HTR-8/SVneo (cell line): ENCODE results near the gene TPGS2.
A peak's percentile ranks its signal among the peaks of the same experiment; 100 is the strongest.
"Not testable (repeated sequence)": the region's sequence is repeated elsewhere in the genome, so short reads cannot be mapped to it uniquely, and the experiment has no call there.

ENCODE experiments used
- DNase-seq: peaks from one replicate; pipeline ENCODE4 v3.0.0; 2011; ENCODE audit warnings: low spot score, mixed read lengths; ENCODE audit not compliant: insufficient read length
- FAIRE-seq: peaks from 2 replicates; lab custom pipeline; 2011; peaks lifted over from hg19 to GRCh38; lab: Jason Lieb, UNC

Gene TPGS2

DNA sequence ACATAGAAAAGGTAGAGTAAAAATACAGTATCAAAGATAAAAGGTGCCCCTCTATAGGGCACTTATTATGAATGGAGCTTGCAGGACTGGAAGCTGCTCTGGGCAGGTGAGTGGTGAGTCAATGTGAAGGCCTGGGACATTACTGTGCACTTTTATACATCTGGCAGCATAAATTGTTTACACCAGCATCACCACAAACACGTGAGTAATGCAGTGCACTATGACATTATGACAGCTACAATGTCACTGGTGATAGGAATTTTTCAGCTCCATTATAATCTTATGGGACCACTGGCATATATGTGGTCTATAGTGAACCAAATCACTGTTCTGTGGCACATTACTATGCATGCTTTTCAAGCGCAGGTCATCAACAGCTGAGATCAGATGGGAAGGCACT is 48.1 kb downstream of the TPGS2 start:
- FAIRE-seq, result no peak
- DNase-seq, result no peak

DNA sequence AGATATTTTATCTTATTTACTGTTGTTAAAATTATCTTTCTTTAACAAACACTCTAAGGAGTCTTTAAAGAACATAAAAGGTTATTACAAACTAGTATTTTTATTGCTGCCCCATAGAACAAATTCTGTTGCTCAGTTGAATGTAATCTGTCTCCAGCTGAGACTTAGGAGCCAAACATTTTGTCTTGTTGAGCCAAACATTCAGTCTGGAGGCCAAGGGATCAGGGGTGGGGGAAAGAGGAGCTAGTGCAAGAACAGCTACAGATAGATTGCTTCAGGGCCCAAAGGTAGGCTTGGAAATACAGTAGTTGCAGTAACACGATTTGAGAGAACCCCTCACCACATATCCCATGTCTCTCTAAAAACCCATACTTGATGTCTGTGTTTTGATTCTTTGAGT is 51.2 kb downstream of the TPGS2 start:
- no peak for DNase-seq
- no peak for FAIRE-seq

DNA sequence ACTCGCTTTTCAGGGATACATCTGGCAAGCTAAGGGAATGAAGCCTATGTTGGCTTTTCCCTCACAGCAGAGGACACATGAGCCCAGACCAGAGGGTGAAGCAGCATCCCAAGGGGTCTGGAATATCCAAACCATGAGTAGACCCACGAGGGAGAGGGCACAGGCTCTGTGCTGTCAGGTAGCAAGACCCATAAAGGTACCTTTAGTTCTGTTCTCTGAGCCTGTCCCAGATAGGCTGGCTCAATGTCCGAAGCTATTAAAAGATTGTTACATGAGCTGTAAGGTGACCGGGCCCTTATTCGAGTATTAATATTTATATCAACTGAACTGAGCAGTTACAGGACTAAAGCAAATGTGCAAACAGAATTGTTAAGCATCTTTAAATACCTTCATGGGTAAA is 52.2 kb downstream of the TPGS2 start:
- DNase-seq (no peak), FAIRE-seq (no peak)

DNA sequence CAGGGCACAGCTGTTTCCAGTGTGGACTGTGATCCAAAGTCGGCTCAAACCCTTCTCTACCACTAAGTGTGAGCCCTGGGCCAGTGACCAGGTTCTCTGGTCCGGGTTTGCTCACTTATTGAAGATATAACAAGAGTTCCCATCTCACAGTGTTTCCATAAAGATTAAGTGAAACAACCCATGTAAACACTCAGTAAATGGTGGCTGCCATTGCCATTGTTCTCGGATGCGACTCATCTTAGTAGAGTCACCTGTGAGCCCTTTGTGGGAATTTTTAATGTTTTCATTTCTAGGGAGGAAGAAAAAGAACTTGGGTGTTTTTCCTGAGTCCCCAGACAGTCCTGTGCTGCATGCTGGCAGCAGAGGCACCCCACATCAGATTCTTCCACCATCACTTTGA is 53.4 kb downstream of the TPGS2 start:
- DNase-seq (no peak), FAIRE-seq (no peak)

DNA sequence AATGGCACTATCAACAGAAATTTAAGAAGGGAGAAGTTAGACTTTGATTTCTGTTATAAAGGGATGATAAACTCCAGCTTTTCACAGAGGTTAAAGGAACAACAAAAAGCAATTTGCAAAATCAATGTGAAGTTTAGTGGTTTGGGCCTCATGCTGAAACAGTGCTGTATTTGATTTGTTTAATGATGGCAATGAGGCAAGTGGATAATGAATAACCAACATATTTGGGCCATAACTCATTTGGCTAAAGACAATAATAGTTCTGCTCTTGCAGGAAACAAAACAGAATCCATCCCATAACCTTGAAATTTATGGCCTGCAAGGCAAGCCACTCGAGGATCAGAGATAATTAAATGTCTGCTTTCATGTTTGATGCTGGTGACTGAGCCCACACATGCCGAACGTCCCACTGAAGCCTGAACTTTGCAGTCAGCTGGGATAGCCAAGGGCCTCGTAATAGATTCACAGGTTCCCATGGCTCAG is 56.5 kb downstream of the TPGS2 start:
- FAIRE-seq (no peak), DNase-seq (no peak)

DNA sequence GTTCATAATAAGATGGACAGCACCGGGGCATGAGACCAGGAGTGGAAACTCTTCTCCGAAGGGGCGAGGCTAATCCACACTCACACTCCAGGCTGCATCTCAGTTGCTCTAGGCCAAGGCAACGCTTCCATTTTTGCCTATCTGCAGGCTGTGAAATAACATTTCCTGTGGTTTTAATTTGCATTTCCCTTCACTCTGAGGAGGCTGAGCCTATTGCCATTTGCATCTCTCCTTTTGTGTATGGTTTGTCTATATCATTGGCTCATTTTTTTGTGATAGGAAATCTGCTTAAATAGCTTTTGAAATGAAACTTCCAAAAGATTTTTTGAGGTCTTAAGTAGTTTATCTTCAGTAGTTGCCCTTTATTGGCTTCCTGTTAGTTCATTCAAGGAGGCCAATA is 57.6 kb downstream of the TPGS2 start:
- DNase-seq (no peak), FAIRE-seq (no peak)

DNA sequence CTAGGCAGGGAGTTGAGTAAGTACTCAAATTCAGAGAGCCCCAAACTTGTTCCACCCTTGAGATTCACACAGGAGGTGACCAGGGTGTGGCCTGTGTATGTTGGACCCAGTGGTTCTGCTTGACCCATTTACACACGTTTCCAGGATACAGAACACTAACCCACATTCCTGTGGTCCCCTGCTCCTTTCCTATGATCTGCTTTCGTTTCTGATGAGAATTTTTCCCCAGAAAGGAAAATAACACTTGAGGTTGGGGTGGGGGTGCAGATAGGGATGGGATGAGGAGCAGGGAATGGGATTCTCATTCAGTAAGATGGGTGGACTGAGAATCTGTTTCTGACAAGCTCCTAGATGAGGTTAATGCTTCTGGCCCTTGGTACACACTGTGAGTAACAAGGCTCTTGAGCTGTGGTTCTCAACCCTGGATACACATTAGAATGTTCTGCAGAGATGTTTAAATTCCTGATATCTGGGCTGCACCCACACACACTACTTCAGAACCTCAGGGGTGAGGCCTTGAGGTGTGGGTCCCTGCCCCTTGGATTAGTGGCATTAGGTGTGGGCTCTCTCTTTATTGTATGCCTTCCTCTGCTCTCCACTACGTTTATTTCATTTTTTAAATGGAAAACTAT is 58.4 kb downstream of the TPGS2 start:
- FAIRE-seq, result no peak
- DNase-seq, result no peak

DNA sequence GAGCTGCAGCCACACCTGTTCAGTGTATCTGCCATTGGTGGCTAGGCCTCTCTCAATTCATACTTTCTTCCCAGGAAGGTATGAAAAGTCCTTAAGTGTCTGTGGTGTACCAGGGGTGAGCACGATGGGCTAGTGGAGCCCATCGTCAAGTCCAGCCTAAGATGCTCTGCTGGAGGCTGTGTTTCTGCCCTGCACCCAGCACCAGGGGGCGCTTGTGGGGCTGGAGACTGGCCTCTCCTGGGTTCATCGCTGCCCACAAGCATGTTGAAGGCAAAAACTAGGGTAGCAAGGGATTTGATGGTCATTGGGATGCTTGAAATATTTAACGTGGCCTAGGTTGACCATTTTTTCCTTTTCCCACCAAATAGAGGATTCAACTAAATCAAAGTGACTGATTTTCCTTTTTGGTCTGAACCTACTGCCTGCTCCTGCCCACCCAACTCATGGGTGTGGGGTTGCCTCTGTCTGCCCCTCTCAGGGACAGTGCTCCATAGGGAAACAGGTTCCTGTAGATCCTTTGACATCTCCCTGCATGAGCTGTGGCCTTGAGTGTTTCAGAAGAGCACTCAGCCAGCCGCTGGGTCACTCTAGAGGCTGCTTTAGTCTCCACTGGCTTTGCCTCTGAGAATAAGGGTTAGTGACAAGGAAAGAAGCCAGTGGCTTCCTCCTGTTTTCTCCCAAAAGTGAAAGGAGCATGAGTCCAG is 59.0 kb downstream of the TPGS2 start:
- DNase-seq (no peak), FAIRE-seq (no peak)

DNA sequence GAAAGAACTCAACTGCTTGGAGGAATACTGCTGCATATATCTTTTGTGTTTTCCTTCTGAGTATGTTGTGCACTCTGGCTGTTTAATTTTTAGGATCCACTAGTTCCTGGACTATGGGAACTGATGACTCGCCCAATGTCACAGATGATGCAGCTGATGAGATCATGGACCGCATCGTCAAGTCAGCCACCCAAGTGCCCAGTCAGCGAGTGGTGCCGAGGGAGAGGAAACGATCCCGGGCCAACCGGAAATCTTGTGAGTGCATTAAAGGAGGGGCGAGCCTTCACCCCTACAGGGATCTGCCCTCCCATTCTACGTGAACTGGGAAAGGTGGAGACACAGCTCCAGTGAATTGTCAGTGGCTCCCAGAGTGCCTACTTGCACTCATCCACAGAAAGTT is 59.6 kb downstream of the TPGS2 start:
- DNase-seq (no peak), FAIRE-seq (no peak)

DNA sequence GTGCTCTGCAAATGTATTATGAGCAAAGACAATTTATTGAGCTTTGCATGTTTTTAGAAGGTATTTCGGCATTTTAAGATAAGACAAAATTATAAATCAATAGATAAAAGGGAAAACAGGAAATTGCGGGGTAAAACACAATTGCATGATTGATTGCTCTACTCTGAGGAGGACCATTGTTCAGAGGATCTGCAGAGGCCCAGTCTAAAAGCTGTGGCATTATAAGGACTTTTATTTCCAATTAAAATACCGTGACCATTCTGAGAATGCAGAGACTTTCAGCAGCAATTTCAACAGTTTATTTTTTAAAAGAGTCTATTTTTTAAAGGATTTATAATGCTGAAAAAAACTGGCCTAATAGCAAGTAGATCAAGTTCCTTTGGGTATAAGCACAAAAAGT is 62.0 kb downstream of the TPGS2 start:
- no peak for FAIRE-seq
- no peak for DNase-seq

DNA sequence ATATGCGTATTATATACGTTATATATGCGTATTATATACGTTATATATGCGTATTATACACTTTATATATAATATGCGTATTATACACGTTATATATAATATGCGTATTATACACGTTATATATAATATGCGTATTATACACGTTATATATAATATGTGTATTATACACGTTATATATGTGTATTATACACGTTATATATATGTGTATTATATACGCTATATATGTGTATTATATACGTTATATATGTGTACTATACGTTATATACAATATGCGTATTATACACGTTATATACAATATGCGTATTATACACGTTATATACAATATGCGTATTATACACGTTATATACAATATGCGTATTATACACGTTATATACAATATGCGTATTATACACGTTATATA is 65.8 kb downstream of the TPGS2 start:
- not testable (repeated sequence) for FAIRE-seq, DNase-seq

DNA sequence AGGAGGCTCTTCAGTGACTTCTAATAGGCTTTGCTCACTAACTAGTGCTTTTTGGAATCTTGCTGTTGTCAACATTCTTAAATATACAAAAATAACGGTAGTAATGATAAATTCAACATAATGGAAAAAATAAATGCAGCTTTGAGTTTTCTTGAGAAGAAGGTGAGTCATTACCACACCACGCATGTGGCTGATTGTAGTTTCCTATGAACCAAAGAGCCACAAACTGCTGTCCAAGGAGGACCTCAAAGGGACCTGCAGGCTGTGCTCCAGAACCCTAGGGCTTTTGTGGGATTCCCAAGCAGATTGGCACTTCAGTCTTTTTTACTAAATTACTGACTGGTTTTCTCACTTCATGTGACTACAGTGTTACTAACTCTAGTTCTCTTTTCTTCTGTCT is 66.7 kb downstream of the TPGS2 start:
- DNase-seq (no peak), FAIRE-seq (no peak)

DNA sequence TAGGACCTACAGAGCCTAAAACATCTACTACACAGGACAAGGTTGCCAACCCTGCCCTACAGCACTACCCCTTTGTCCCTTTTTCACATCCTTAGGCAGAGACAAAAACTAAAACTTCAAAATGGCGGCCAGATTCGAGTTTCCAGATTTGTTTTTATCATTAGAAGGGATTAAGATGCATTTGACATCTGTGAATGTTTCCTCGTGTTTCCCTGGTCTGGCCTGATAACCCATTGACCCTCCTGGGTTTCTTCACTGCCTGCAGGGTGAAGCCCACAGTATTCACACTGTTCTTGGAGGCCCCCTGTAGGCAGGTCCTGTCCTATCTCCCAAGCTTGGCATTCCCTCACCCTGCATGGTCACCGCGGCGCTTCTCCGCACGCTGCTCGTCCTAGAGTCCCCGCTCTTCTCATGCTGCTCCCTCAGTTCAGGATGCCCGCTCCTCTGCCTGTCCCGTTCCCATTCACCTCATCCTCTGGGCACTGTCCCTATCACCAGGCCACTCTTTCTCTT is 67.6 kb downstream of the TPGS2 start:
- FAIRE-seq (no peak), DNase-seq (no peak)

DNA sequence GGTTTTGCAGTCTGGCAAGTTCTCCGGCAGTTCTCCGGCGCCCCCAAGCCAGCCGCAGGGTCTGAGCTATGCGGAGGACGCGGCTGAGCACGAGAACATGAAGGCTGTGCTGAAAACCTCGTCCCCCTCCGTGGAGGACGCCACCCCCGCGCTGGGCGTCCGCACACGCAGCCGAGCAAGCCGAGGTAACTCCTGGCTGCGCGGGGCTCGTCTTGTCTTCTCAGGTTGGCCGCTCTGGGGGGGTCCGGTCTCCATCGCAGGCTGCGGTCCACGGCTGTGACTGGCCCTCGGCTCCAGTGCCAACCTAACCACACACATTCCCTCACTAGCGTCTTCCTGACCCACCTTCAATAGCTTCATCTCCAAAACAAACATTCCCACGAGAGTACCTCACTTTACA is 68.2 kb downstream of the TPGS2 start:
- FAIRE-seq, result no peak
- no peak for DNase-seq

DNA sequence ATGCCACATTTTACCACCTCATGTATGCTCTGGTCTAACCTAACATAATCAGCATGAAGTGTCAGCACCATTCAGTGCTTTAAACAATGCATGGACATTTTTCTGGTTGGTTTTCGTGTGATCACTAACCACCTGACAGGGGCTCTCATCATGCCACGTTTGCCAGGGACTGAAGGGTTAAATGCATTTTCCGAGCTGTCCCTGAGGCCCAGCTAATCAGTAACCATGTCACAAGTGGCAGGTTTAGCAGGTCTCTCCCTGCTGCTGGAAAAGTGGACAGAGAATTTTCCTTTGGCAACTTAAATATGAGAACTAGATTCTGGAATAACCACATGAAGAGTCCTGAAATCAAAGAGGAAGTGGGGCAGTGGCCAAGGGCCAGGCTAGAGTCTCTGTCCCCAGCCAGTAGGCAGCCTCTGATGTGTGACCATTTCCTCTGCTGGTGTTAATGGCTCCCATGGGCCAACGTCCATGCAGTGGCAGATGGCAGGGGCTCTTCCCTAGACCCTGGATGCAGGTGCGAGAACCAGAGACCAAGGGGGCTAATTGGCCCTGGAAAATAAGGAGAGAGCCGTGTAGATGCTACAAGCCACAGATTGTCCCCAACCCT is 69.5 kb downstream of the TPGS2 start:
- FAIRE-seq (no peak), DNase-seq (no peak)

DNA sequence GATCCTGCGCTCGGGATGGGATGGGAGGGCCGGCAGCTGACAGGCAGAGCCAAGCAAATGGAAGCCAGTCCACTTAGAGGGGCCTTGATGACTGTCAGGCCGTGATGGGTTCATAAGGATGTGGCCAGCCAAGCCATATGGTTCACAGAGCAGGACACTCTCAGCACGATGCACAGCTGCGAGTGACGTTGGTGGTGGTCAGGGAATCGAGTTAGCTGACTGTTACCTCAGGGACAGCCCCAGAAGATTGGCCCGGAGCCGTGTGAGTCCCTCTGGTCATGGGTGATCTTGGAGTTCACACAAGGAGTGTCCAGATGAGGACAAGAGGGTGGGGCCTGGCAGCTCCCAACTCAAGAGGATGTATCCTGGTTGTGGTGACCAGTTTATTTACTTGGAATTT is 70.2 kb downstream of the TPGS2 start:
- DNase-seq (no peak), FAIRE-seq (no peak)

DNA sequence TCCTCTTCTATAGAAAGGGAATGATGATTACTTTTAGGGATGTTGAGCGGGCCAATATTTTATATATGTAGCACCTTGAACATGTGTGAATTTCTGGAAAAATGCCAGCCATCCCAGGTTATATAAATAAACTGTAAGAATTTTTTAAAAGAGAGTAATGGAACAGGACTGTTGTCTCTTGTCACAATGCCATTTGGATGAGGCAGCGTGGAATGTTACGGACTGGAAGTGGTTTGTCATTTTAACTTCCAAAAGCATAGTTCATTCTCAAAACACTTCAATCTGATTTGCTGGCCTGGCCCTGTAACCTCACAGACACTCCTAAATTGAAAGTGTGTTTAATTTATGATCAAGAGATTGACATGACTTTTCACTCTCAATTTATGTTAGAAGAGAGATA is 70.8 kb downstream of the TPGS2 start:
- DNase-seq, result no peak
- FAIRE-seq, result no peak

DNA sequence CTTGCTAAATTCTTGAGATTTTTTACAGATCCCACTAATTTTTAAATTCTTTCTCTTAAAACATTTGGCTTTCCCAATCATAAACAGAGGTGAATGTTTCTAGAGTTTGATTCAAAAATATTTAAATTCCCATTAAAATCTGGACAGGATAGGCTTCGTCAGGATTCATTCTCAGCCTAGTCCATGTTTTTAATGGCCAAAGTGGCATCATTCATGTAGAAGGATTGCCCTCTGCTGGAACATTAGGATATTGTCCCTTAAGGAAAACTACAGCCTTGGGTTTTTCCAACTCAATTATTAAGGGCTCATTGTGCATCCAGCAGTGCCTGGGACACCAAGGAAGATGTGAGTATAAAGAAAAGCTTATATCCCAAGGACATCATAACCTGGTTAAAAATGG is 71.7 kb downstream of the TPGS2 start:
- FAIRE-seq, result no peak
- DNase-seq, result peak; percentile 34

DNA sequence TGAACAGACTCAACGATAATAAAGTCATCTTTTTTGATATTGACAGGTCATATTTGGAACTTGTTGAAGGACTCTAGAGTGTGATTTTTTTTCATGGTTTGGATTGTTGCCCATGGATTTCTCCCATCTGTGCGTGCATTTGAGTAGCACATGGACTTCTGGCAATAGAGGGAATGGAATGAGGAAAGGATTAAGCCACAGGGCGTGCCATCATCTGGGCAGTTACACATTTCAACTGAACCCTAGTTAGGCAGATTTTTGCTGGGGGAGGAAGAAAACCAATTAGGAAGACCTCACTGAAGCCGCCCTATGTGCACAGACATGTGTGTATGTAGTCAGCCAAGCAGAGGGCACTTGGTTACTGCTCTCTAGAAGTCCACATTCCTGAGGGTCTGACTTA is 72.6 kb downstream of the TPGS2 start:
- DNase-seq (no peak), FAIRE-seq (no peak)

DNA sequence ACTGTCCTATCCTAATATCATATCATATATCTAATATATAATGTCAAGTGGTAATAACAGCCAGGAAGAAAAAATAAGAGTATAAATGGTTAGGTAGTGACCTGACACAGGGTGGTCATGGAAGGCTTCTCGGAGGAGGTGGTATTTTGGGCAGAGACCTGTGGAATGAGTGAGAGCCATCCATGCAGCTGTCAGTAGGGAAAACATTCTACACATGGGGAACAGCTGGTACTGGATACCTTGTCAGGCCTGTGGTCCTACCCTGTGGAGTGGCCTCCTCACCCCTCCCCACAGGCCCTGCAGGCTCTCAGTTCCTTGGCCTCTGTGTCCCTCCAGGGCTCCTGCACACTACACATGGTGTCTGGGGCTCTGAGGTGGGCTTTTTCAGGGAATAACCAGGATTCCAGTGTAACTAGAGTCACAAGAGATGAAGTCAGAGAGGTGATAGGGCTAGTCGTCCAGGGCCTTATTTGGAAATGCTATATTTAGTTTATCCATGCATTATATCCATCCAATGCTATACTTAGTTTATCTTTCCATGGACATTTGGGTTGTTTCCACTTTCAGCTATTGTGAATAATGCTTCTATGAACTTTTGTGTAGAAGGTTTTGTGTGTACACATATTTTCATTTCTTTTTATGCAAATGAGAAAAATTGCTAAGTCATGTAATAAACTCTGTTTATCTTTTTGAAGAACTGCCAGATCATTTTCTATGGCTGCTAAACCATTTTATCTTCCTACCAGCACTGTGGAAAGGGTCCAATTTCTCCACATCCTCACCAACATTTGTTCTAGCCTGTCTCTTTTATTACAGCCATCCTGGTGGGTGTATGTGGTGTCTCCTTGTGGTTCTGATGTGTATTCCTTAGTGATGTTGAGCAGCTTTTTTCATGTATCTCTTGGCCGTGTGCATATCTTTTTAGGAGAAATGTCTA is 75.6 kb downstream of the TPGS2 start:
- no peak for DNase-seq
- no peak for FAIRE-seq
